ENCODE measurements around the gene SLC17A3.

Gene SLC17A3

DNA sequence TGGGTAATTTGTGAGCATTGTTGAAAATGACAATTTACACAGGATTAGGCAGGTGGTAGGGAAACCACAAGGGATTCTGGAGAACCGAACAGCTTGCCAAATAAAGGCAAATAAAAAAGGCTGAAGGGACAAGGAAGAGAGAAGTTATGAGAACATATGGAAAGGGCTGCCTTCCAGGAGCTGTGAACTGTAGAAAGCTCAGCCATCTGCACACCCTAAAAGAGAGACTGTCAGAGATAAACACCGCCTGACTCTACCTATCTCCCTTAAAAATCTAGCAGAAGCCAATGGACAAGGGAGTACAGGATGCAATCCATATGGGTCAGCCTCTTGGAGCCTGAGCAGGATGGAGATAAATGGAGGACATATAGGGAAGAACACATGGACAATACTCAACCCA, 29.5 kb downstream of the SLC17A3 start:
- in situ Hi-C loops (cut with HindIII; ENCODE audit: low sequenced_read_pairs) = no loop called here

DNA sequence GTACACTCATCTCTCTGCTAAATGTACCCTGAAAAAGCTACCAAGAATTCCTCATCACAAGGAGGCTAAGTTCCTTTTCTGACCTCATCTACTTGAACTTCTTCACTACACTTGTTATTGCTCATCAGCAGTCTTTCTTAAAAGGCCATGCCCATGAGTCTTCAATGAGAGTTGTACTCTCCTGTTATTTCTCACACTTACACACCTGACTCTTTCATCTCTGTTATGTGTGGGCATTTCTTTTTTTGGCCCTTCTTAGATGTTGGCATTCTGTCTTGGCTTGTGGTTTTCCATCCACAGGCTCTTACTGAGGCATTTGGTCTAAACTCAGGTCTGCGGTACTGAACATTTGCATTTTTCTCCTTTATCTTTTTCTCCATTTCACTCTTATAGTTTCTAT, 31.5 kb downstream of the SLC17A3 start:
- in situ Hi-C loops (cut with HindIII; ENCODE audit: low sequenced_read_pairs) = no loop called here

DNA sequence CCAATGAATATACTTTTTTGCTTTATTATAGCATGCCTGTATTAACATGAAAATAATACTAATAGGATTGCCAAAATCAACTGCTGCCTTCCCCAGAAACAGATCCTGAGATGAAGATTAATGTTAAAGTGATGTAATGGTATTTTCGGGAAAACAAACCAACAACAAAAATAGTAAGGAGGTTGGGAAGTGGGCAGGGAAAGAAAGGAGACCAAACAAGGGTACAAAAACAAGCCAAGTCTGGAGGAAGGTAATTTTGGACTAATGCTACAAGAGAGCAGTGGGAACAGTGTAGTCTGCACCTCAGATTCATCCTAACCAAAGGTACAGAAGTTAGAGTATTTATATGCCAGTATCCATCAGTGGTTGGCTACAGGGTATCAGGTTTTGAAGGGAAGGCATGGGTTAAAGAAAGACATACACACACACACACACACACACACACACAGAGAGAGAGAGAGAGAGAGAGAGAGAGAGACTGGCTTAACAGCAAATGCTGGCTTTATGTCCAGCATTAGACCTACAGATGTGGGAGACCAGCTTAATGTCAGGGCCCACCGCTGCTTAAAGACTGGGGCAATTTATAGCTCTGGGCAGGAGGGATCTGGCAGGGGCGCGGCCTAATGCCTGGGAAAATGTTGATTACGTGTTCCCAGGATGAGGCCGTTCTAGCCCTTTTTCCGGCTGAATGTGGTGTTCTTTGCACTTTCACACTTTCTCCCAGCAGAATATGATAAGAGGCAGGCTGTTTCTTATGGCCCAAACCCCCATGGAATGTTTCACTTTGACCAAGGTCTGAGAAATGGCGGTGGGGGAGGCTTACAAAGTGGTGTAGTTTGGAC, 38.4 kb downstream of the SLC17A3 start:
- in situ Hi-C loops (cut with HindIII; ENCODE audit: low sequenced_read_pairs) = no loop called here

DNA sequence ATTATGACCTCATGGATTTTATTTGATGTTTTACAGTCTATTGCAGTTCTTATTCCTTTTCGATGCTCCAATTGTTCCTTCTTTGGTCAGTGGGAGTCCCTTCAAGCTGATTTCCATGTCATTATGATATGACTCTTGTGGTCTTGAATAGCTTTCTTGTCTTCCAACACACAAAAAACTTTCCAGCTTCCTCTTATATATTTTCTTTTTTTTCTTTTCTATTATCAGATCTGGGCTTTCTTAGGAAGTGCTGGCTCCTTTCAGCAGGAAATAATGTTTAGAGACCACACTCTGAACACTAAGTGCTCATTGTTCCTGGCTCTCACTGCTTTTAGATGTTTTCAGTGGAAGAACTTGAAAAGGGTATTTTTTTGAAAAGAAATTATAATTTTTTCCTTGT, 39.1 kb downstream of the SLC17A3 start:
- in situ Hi-C loops (cut with HindIII; ENCODE audit: low sequenced_read_pairs) = loop anchor here (5.0 kb wide), 1 partner anchor 53 kb away; no protein-coding TSS in a partner anchor

DNA sequence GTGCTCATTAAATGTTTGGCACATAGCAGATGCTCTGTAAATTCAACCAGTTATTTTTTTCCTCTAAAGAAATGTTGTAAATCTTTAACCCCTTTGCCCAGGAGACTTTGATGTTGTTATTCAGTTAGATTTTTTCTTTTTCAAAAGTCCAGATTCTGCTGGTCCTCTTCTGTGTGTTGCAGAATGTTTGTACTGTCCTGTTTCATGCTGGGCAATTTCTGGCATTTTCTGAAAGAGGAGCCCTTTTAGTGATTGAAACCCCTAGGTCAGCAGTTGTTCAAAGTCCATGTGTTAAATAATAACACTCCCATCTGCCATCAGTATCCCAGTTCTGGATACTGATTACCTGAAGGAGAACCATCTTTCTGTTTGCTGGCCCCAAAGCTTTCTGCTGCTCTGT, 40.9 kb downstream of the SLC17A3 start:
- in situ Hi-C loops (cut with HindIII; ENCODE audit: low sequenced_read_pairs) = loop anchor here (5.0 kb wide), 1 partner anchor 51 kb away; no protein-coding TSS in a partner anchor

DNA sequence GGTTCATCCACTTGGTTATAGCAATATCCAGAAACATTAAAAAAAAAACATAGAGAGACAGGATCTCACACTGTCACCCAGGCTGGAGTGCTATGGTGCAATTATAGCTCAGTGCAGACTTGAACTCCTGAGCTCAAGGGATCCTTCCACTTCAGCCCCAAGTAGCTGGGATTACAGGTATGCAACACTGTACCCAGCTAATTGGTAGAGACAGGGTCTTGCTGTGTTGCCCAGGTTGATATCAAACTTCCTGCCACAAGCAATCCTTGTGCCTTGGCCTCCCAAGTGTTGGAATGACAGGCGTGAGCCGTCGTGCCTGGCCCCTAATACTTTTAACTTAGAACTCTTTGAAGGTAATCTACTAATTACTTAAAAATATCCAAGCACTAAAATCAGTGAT, 41.4 kb downstream of the SLC17A3 start:
- in situ Hi-C loops (cut with HindIII; ENCODE audit: low sequenced_read_pairs) = loop anchor here (5.0 kb wide), 1 partner anchor 50 kb away; no protein-coding TSS in a partner anchor

DNA sequence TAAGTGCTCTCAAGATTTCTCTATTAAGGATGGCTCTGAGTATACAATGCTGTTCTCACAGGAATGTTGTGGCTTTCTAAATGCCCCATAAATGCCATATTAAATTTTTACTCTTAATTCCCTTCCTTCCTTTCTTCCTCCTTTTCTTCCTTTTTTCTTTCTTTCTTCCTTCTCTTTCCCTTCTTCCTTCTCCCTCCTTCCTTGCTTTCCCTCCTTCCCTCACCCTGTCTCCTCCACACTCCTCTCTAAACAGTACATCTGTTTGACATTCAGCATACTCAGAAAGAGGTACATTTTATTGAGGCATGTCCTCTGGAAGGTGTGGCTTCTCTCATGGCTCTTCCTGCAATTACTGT, 41.8 kb downstream of the SLC17A3 start:
- in situ Hi-C loops (cut with HindIII; ENCODE audit: low sequenced_read_pairs) = loop anchor here (5.0 kb wide), 1 partner anchor 50 kb away; no protein-coding TSS in a partner anchor

DNA sequence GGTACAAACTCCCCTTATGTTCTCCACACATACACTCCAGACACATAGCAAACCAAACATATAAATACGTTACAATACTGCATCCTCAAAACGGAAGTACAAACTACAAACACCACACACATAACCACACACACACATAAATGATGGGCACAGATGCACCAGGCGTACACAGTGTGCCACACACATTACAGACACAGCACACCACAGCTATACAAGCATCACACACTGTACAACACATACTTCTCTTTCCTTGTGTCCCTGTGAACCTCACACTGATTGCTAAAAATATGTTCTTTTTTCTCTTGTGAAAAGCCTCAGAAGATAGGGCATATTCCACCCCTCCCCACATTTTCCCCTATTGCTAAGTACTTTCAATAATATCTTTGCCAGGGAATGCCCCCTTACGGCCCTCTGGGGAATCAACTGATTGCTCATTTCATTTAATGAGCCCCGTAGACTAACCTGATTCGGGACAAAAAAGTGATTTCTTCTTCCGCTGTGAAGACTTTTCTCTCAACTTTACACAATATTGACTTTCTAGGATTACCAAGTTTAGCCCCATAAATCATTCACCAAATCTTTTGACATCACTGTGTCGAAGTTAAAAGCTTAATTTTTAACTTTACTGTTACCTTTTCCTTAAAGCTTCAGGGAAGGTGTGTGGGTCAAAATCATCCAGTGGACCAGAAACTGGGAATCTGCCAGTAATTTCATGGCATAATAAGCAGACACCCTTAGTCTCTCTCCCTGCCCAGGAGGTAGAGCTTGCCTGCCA, 42.3 kb downstream of the SLC17A3 start, which contains the start of gene SLC17A1:
Gene SLC17A1 (minus strand): TSS at position 521 of the 775 bp plus-strand sequence. CDS start 1,495 bp downstream, outside the sequence.
- in situ Hi-C loops (cut with HindIII; ENCODE audit: low sequenced_read_pairs) = loop anchor here (5.0 kb wide), 1 partner anchor 49 kb away; no protein-coding TSS in a partner anchor

DNA sequence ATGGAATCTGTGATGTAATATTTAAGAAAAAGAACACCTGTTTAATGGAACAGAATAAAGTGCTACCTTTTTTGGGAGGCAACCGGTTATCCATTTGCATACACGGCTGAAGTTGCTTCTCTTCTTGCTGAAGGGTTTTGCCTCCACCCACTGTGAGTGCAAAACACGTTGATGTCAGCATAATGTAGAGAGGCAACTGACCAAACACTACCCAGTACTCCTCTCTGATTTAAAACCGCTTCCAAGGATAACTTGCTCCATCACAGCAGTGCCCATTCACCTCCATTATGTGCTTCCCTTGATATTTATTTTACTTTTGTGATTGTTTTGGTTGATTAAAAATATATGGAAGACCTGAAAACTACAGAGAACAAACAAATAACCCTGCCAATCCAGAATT, 43.6 kb downstream of the SLC17A3 start:
- in situ Hi-C loops (cut with HindIII; ENCODE audit: low sequenced_read_pairs) = loop anchor here (5.0 kb wide), 1 partner anchor 48 kb away; no protein-coding TSS in a partner anchor

DNA sequence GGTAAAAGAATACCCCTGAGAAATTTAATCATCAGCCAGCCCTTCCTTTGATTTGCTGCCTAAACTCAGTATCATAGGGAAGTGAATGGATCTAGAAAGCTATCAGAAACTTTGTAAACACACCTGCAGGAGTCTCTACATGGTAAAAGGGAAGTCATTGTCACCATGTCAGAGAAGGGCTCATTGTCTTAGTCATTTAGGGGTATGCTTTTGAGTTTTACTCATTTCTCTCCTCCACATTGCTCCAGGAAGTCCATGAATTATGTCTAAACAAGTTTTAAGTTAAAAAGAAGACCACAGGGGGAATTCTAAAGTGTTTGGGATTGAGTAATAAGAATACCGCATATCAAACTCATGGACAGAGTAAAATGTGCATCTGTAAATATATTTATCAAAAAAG, 44.7 kb downstream of the SLC17A3 start:
- in situ Hi-C loops (cut with HindIII; ENCODE audit: low sequenced_read_pairs) = no loop called here

DNA sequence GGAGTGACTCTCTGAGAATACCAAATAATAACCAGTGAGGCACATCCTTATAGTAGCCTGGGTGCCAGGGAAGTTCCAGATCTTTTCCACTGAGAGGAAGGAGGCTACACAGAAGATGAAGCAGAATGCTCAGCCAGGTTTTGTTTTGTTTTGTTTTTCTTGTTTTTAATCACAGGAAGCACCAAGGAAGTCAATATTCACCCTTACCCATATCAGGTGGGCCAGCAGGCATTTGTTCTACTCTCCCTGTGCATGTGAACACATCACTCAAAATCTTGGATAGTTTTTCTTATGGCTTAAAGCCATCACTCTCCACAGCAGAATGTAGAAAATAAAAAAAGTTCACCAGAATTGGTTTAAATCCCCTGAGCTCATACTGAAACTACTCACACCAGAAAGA, 52.7 kb downstream of the SLC17A3 start:
- in situ Hi-C loops (cut with HindIII; ENCODE audit: low sequenced_read_pairs) = no loop called here

DNA sequence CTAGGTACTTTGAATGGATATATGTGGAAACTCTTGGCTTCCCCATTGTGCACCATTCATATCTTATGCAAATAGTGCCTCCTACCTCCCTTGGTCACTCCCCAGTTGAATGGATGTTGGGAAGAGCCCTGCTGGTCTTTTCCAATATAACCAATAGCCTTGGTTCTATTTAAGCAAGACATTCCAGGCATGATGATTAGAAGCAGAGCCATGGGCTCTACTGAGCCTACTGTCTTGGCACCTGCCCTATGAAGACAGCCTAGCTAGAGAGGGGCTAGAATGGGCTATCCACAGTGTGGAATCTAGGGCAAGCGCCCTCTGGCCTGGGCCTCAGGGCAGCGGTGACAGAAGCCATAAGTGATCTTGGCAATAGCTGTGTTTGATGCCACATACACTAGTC, 57.8 kb downstream of the SLC17A3 start:
- in situ Hi-C loops (cut with HindIII; ENCODE audit: low sequenced_read_pairs) = no loop called here

DNA sequence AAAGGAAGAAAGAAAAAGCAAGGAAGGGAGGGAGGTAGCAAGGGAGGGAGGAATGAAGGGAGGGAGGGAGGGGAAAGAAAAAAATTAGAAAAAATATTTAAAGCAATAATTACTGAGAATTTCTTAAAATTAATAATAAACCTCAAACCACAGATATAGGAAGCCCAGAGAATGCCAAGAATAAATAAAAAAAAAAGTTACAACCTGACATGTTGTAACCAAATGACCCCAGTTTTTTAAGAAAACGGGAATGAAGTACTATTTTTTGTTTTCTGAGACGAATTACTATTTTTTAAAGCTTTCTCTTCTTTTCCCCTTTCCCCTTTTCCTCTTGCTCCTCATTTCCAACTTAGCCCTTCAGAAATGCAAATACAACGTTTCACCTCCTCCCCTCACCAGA, 58.8 kb downstream of the SLC17A3 start:
- in situ Hi-C loops (cut with HindIII; ENCODE audit: low sequenced_read_pairs) = no loop called here

DNA sequence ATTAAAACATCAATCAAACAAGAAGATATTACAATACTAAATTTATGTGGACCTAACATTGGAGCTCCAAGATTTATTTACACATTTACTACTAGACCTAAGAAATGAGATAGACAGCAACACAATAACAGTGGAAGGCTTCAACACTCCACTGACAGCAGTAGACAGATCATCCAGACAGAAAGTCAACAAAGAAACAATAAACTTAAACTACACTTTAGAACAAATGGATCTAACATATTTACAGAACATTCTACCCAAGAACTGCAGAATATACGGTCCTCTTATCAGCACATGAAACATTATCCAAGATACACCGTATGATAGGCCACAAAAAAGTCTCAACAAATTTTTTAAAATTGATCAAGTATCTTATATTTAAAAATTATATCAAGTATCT, 69.2 kb downstream of the SLC17A3 start:
- in situ Hi-C loops (cut with HindIII; ENCODE audit: low sequenced_read_pairs) = no loop called here

DNA sequence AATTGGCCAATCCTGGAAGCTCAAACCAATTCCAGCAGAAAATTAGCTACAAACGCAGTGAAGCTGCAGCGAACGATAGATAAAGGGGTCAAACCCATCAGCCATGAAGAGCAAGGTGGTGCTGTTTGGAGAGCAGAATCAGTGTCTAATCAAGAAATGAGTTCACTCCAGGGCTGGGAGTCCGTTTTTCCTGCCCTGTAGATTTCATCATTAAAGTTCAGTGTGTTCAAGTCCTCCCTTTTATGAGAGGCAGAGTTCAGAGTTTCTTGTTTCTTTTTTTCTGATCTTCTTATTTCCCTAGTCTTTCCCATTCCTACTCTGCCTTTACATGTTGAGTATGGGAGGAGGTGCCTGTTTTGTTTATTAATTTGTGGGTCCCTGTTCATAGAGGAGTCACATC, 72.6 kb downstream of the SLC17A3 start:
- in situ Hi-C loops (cut with HindIII; ENCODE audit: low sequenced_read_pairs) = no loop called here
